WERI-Rb-1 (cell line): ENCODE results near the gene EPHA3.

Experiments
- DNase-seq: peaks from one replicate; pipeline ENCODE4 v3.0.0-alpha.2; 2020
- H3K27ac ChIP-seq: fragments of 250-450 bp; sonication (Bioruptor Pico); 2 replicates; pipeline ENCODE4 v1.5.1; 2020; ENCODE audit warnings: mild to moderate bottlenecking, moderate library complexity
- H3K27me3 ChIP-seq: fragments of 250-450 bp; sonication (Bioruptor Pico); 2 replicates; pipeline ENCODE4 v1.5.1; 2021; ENCODE audit warnings: mild to moderate bottlenecking, low read depth, moderate library complexity; ENCODE audit not compliant: insufficient read depth, severe bottlenecking
- H3K36me3 ChIP-seq: fragments of 250-450 bp; sonication (Bioruptor Pico); 2 replicates; pipeline ENCODE4 v1.5.1; 2020; ENCODE audit warnings: mild to moderate bottlenecking, moderate library complexity
- H3K4me3 ChIP-seq: 2 replicates; pipeline ENCODE4 v1.5.1; 2011; ENCODE audit warnings: low read depth, mild to moderate bottlenecking, control low read depth, low read length
- H3K9me3 ChIP-seq: fragments of 250-450 bp; sonication (Bioruptor Pico); 2 replicates; pipeline ENCODE4 v1.5.1; 2021; ENCODE audit warnings: mild to moderate bottlenecking, moderate library complexity; ENCODE audit not compliant: severe bottlenecking
- TF ChIP-seq, protein P1 (sequence below): IDR thresholded peaks from 2 replicates; pipeline ENCODE4 v1.5.1; 2011; ENCODE audit warnings: low read depth, mild to moderate bottlenecking, control low read depth, inconsistent platforms, low read length

EPHA3 gene

DNA sequence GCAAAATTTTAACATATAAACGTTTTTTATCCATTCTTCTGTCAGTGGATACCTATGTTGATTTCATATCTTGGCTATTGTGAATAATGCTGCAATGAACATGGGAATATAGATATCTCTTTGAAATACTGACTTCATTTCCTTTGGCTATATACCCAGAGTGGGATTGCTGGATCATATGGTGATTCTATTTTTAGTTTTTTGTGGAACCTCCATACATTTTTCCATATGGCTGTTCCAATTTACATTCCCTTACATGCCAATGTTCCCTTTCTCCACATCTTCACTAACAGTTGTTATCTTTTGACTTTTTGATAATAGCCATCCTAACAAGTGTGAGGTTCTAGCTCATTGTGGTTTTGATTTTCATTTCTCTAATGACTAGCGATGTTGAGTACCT is 344.6 kb downstream of the EPHA3 start:
- no peak for DNase-seq
- Histone ChIP-seq H3K9me3 (no peaks in the 10 kb centered on the region), H3K27me3 (no peaks in the 10 kb centered on the region), H3K27ac (no peak overlapping the region), H3K4me3 (no peak overlapping the region), H3K36me3 (no peaks in the 10 kb centered on the region)
- TF ChIP-seq, protein P1, sequence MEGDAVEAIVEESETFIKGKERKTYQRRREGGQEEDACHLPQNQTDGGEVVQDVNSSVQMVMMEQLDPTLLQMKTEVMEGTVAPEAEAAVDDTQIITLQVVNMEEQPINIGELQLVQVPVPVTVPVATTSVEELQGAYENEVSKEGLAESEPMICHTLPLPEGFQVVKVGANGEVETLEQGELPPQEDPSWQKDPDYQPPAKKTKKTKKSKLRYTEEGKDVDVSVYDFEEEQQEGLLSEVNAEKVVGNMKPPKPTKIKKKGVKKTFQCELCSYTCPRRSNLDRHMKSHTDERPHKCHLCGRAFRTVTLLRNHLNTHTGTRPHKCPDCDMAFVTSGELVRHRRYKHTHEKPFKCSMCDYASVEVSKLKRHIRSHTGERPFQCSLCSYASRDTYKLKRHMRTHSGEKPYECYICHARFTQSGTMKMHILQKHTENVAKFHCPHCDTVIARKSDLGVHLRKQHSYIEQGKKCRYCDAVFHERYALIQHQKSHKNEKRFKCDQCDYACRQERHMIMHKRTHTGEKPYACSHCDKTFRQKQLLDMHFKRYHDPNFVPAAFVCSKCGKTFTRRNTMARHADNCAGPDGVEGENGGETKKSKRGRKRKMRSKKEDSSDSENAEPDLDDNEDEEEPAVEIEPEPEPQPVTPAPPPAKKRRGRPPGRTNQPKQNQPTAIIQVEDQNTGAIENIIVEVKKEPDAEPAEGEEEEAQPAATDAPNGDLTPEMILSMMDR, result no peak

DNA sequence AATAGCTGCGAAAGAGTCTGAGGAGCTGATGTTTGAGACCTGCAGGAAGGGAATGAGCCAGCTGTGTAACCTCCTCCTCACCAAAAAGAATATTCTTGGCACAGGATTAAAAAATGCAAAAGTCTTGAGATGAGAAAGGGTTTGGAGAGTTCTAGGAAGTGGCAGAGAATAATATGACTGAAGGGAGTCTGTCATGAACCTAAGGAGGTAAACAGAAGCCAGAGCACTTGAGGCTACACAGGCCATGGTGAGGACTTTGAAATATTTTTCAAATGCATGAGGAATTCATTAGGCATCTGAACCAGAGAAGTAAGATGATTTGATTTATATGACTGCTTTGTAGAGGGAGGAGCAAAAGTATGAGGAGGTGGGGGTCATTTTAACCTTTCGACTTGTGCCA is 347.8 kb downstream of the EPHA3 start:
- DNase-seq, result no peak
- no peak overlapping the region for H3K27ac ChIP-seq
- TF ChIP-seq, protein P1, result no peak
- H3K4me3 ChIP-seq, result no peak overlapping the region
- no peaks in the 10 kb centered on the region for H3K9me3 ChIP-seq
- H3K36me3 ChIP-seq, result no peaks in the 10 kb centered on the region
- H3K27me3 ChIP-seq, result no peaks in the 10 kb centered on the region

GRCh38 chr3:89467898-89468363 is 360.5 kb downstream of the EPHA3 start:
- DNase-seq, result no peak
- Histone ChIP-seq H3K27me3 (no peaks in the 10 kb centered on the region), H3K27ac (no peak overlapping the region), H3K4me3 (no peak overlapping the region), H3K9me3 (no peaks in the 10 kb centered on the region), H3K36me3 (no peaks in the 10 kb centered on the region)
- TF ChIP-seq, protein P1, result no peak

DNA sequence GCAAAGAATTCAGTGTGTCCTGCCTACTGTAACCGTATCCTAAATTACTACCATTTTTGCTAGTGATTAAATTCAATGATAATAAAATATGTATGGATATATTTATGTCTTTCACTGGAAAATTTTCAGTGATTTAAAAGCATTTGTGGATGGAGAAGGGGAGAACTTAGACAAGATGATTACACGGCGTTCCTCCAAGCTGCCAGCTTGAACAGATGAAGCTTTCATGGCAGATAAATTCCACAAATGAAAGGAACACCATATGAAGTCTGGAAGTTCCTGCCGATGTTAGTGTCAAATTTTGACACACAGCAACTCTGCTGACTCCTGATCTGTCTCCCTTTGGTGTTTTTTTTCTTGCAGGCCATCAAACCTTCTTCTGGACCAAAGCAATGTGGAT is 364.7 kb downstream of the EPHA3 start:
- Histone ChIP-seq H3K36me3 (no peaks in the 10 kb centered on the region), H3K9me3 (no peaks in the 10 kb centered on the region), H3K27ac (no peak overlapping the region), H3K4me3 (no peak overlapping the region), H3K27me3 (no peaks in the 10 kb centered on the region)
- no peak for DNase-seq
- TF ChIP-seq, protein P1, result no peak

- Histone ChIP-seq H3K27ac (no peak overlapping the region), H3K9me3 (no peaks in the 10 kb centered on the region), H3K4me3 (no peak overlapping the region), H3K27me3 (no peaks in the 10 kb centered on the region), H3K36me3 (no peaks in the 10 kb centered on the region)
- TF ChIP-seq, protein P1, result no peak
- DNase-seq, result no peak
Measured at GRCh38 chr3:89474333-89475130, 367.1 kb downstream of the EPHA3 start.
